Activated naive CD4-positive, alpha-beta T cell treated with anti-CD3 and anti-CD28 coated beads, Interleukin-2, amount 50 U/mL, for 24 hours (primary cell): ENCODE measurements around the gene CMTR1.
A peak's percentile ranks its signal among the peaks of the same experiment; 100 is the strongest.
"Not testable (repeated sequence)": the region's sequence is repeated elsewhere in the genome, so short reads cannot be mapped to it uniquely, and the experiment has no call there.

Experiments
- H3K27ac Mint-ChIP-seq: one replicate; pipeline ENCODE4 v1.8.0; 2021; ENCODE audit warnings: mild to moderate bottlenecking, mixed read lengths
- H3K27me3 Mint-ChIP-seq: one replicate; pipeline ENCODE4 v1.8.0; 2021; ENCODE audit warnings: mixed read lengths
- H3K36me3 Mint-ChIP-seq: one replicate; pipeline ENCODE4 v1.8.0; 2021; ENCODE audit warnings: mixed read lengths
- H3K4me1 Mint-ChIP-seq: one replicate; pipeline ENCODE4 v1.8.0; 2021; ENCODE audit warnings: mixed read lengths
- H3K4me3 Mint-ChIP-seq: one replicate; pipeline ENCODE4 v1.8.0; 2021; ENCODE audit warnings: mild to moderate bottlenecking, mixed read lengths
- H3K9me3 Mint-ChIP-seq: one replicate; pipeline ENCODE4 v1.8.0; 2021; ENCODE audit warnings: mixed read lengths

CMTR1 gene, protein sequence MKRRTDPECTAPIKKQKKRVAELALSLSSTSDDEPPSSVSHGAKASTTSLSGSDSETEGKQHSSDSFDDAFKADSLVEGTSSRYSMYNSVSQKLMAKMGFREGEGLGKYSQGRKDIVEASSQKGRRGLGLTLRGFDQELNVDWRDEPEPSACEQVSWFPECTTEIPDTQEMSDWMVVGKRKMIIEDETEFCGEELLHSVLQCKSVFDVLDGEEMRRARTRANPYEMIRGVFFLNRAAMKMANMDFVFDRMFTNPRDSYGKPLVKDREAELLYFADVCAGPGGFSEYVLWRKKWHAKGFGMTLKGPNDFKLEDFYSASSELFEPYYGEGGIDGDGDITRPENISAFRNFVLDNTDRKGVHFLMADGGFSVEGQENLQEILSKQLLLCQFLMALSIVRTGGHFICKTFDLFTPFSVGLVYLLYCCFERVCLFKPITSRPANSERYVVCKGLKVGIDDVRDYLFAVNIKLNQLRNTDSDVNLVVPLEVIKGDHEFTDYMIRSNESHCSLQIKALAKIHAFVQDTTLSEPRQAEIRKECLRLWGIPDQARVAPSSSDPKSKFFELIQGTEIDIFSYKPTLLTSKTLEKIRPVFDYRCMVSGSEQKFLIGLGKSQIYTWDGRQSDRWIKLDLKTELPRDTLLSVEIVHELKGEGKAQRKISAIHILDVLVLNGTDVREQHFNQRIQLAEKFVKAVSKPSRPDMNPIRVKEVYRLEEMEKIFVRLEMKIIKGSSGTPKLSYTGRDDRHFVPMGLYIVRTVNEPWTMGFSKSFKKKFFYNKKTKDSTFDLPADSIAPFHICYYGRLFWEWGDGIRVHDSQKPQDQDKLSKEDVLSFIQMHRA

DNA sequence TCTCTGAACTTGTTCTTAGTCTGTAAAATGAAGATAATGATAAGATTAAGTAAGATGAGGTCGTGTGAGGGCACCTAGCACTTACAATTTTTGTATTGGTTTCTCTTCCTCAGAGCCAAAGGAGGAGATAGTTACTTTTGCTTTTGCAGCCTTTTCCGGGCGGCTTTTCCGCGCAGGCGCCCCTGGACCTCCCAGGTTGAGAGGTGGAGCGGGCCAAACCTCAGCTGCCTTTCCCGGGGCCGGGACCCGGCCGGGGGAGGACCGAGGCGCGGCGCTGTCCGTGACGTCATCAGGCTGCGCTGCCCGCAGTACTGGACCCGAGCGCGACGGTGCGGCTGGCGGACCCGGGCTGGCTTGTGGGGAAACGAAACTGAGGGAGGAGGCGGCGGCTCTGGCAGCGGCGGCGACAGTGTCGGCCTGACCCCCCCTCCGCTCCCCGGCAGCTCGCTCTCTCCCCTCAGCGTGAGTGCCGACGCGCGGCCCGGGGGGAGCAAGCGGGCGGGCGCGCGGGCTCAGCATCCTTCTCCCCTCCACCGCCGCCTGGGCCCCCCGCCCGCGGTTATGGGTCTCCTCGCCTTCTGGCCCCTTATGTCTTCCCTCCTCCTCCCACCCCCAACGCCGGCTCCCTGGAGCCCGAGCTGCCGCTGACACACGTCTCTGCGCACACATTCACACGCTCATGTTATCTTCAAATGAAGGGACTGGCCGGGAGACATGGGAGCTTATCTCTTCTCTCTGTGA, at the start of gene CMTR1:
Gene CMTR1 (plus strand): TSS at position 306 of the 741 bp plus-strand sequence. CDS start 2,409 bp downstream, outside the sequence.
- Mint-ChIP-seq H3K36me3 (peaks cover 10% of the 10 kb centered on the region), H3K9me3 (no peaks in the 10 kb centered on the region), H3K27ac (peak within 1 kb of the TSS; percentile 98), H3K4me1 (peaks cover 47% of the 10 kb centered on the region), H3K4me3 (peak within 1 kb of the TSS; percentile 95), H3K27me3 (no peaks in the 10 kb centered on the region)

DNA sequence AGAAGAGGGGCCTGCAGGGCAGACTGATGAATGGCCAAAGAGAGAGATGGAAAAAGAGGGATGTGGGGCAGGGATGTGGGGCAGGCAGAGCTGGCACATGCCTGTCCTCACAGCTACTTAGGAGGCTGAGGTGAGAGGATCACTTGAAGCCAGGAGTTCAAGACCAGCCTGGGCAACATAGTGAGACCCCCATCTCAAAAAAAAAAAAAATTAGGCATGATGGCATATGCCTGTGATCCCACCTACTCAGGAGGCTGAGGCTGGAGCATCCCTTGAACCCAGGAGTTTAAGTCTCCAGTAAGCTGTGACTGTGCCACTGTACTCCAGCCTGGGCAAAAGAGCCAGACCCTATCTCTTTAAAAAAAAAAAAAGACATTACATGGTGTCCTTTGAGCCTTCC, 44.4 kb upstream of the CMTR1 start:
- Mint-ChIP-seq H3K4me1 (no peaks in the 10 kb centered on the region), H3K27ac (no peak overlapping the region), H3K4me3 (no peak overlapping the region), H3K36me3 (peaks cover 3% of the 10 kb centered on the region), H3K27me3 (no peaks in the 10 kb centered on the region), H3K9me3 (no peaks in the 10 kb centered on the region)

GRCh38 chr6:37389857-37390256, 43.2 kb upstream of the CMTR1 start:
- no peaks in the 10 kb centered on the region for H3K4me1 Mint-ChIP-seq
- no peak overlapping the region for H3K27ac Mint-ChIP-seq
- no peak overlapping the region for H3K4me3 Mint-ChIP-seq
- H3K9me3 Mint-ChIP-seq: no peaks in the 10 kb centered on the region
- peaks cover 3% of the 10 kb centered on the region for H3K36me3 Mint-ChIP-seq
- H3K27me3 Mint-ChIP-seq: no peaks in the 10 kb centered on the region

DNA sequence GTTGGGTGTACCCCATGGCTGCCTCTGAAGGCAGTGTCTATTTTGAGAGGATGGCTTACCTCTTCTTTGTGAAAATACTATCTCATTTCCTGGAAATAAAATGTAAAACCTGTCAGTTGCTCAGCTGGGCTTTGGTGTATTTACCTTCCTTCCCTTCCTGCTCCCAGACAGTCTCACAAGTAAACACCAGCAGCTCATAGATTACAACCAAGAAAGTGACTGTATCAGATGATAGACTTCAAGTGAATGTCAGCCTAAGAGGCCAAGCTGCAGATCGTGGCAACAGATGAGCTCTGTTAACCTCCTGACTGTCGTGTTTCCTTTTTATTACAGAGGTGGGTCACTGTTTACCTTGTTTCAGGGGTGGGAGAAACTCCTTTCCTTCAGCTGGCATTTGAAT, 41.9 kb upstream of the CMTR1 start:
- Mint-ChIP-seq H3K27ac (no peak overlapping the region), H3K9me3 (no peaks in the 10 kb centered on the region), H3K4me3 (no peak overlapping the region), H3K4me1 (no peaks in the 10 kb centered on the region), H3K36me3 (peaks cover 2% of the 10 kb centered on the region), H3K27me3 (no peaks in the 10 kb centered on the region)

- Mint-ChIP-seq H3K27me3 (no peaks in the 10 kb centered on the region), H3K9me3 (no peaks in the 10 kb centered on the region), H3K36me3 (peaks cover 2% of the 10 kb centered on the region), H3K4me3 (no peak overlapping the region), H3K27ac (no peak overlapping the region), H3K4me1 (no peaks in the 10 kb centered on the region)
Measured at GRCh38 chr6:37392821-37393220, 40.2 kb upstream of the CMTR1 start.

GRCh38 chr6:37393381-37393929, 39.6 kb upstream of the CMTR1 start:
- Mint-ChIP-seq H3K4me1 (no peaks in the 10 kb centered on the region), H3K9me3 (no peaks in the 10 kb centered on the region), H3K36me3 (peaks cover 2% of the 10 kb centered on the region), H3K27me3 (no peaks in the 10 kb centered on the region), H3K27ac (no peak overlapping the region), H3K4me3 (no peak overlapping the region)

GRCh38 chr6:37396571-37397180, 36.3 kb upstream of the CMTR1 start:
- Mint-ChIP-seq H3K9me3 (no peaks in the 10 kb centered on the region), H3K4me1 (no peaks in the 10 kb centered on the region), H3K27ac (no peak overlapping the region), H3K4me3 (no peak overlapping the region), H3K36me3 (no peaks in the 10 kb centered on the region), H3K27me3 (no peaks in the 10 kb centered on the region)

DNA sequence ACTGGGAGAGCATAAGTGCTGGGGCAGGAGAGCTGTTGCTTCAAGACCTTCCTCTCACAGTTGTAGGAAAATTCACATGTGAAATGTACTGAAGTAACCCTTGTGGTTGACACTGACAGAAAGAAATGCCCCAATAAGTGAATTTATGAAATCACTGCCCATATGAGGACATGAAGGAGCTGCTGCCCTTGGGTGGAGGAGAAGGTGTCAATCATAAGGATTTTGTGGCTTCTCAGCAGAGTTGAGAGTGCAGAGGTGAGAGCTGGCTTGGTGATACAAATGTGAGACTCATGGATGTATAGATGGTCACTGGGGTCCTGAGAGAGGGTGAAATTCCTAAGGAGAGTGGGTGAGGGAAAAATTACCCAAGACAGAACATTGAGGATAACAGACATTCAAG, 33.9 kb upstream of the CMTR1 start:
- Mint-ChIP-seq H3K4me3 (no peak overlapping the region), H3K36me3 (no peaks in the 10 kb centered on the region), H3K4me1 (no peaks in the 10 kb centered on the region), H3K9me3 (no peaks in the 10 kb centered on the region), H3K27ac (no peak overlapping the region), H3K27me3 (no peaks in the 10 kb centered on the region)

- no peak overlapping the region for H3K4me3 Mint-ChIP-seq
- no peaks in the 10 kb centered on the region for H3K27me3 Mint-ChIP-seq
- no peaks in the 10 kb centered on the region for H3K4me1 Mint-ChIP-seq
- H3K9me3 Mint-ChIP-seq: no peaks in the 10 kb centered on the region
- no peak overlapping the region for H3K27ac Mint-ChIP-seq
- H3K36me3 Mint-ChIP-seq: no peaks in the 10 kb centered on the region
Measured at GRCh38 chr6:37399795-37400490, 33.1 kb upstream of the CMTR1 start.

GRCh38 chr6:37401658-37402057, 31.4 kb upstream of the CMTR1 start:
- H3K9me3 Mint-ChIP-seq, H3K27ac Mint-ChIP-seq, H3K36me3 Mint-ChIP-seq: not testable (repeated sequence)

GRCh38 chr6:37406726-37407341, 26.2 kb upstream of the CMTR1 start:
- H3K36me3 Mint-ChIP-seq: no peaks in the 10 kb centered on the region
- no peak overlapping the region for H3K4me3 Mint-ChIP-seq
- H3K27me3 Mint-ChIP-seq: no peaks in the 10 kb centered on the region
- no peak overlapping the region for H3K27ac Mint-ChIP-seq
- no peaks in the 10 kb centered on the region for H3K9me3 Mint-ChIP-seq
- no peaks in the 10 kb centered on the region for H3K4me1 Mint-ChIP-seq

More at GRCh38 chr6:37401658-37402057, 31.4 kb upstream of the CMTR1 start:
- H3K4me1 Mint-ChIP-seq, H3K27me3 Mint-ChIP-seq, H3K4me3 Mint-ChIP-seq: not testable (repeated sequence)

- no peaks in the 10 kb centered on the region for H3K4me1 Mint-ChIP-seq
- no peaks in the 10 kb centered on the region for H3K9me3 Mint-ChIP-seq
- H3K27ac Mint-ChIP-seq: no peak overlapping the region
- H3K27me3 Mint-ChIP-seq: no peaks in the 10 kb centered on the region
- H3K4me3 Mint-ChIP-seq: no peak overlapping the region
- H3K36me3 Mint-ChIP-seq: no peaks in the 10 kb centered on the region
Measured at GRCh38 chr6:37407948-37408347, 25.1 kb upstream of the CMTR1 start.

DNA sequence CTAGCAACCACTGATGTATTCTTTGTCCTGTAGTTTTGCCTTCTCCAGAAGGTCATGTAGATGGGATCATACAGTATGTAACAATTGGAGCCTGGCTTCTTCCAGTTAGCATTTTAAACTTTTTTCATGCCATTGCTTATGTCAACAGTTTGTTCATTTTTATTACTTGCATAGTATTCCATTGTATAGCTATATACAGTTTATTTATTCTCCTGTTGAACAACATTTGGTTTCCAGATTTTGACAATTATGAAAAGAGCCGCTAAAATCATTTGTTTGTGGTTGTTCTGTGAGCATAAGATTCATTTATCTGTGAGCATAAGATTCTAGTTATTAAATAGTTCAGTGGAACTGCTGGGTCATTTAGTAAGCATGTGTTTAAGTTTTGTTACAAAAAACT, 23.5 kb upstream of the CMTR1 start:
- no peaks in the 10 kb centered on the region for H3K4me1 Mint-ChIP-seq
- no peak overlapping the region for H3K4me3 Mint-ChIP-seq
- H3K36me3 Mint-ChIP-seq: no peaks in the 10 kb centered on the region
- H3K27ac Mint-ChIP-seq: no peak overlapping the region
- H3K27me3 Mint-ChIP-seq: no peaks in the 10 kb centered on the region
- H3K9me3 Mint-ChIP-seq: no peaks in the 10 kb centered on the region

DNA sequence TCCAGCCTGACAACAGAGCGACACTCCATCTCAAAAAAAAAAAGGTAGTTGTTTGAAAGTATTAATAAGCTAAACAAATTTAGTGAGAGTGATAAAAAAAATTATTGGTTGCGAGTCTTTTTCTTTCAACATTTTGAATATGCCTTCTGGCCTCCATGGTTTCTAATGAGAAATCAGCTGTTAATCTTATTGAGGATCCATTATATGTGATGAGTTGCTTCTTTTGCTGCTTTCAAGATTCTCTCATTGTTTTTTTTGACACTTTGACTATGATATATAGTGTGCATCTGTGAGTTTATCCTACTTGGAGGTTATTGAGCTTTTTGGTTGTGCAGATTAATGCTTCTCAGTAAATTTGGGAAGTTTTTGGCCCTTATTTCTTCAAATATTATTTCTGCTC, 15.6 kb upstream of the CMTR1 start:
- Mint-ChIP-seq H3K4me1 (no peaks in the 10 kb centered on the region), H3K27me3 (no peaks in the 10 kb centered on the region), H3K4me3 (no peak overlapping the region), H3K36me3 (no peaks in the 10 kb centered on the region), H3K9me3 (no peaks in the 10 kb centered on the region), H3K27ac (no peak overlapping the region)
